Non-pigmented ciliary epithelial cell (primary cell): ENCODE measurements around the gene RPH3AL.
"Not testable (repeated sequence)": the region's sequence is repeated elsewhere in the genome, so short reads cannot be mapped to it uniquely, and the experiment has no call there.

ENCODE experiments used
- DNase-seq: peaks from one replicate; pipeline ENCODE4 v3.0.0-alpha.2; 2010; ENCODE audit warnings: low read depth

RPH3AL gene

GRCh38 chr17:237406-237955 is 115.1 kb downstream of the RPH3AL start:
- no peak for DNase-seq

GRCh38 chr17:236641-237405 is 115.8 kb downstream of the RPH3AL start:
- no peak for DNase-seq

- DNase-seq = no peak
Measured at GRCh38 chr17:235831-236640, 116.6 kb downstream of the RPH3AL start.

GRCh38 chr17:234994-235830 is 117.4 kb downstream of the RPH3AL start:
- not testable (repeated sequence) for DNase-seq

- DNase-seq = not testable (repeated sequence)
Measured at GRCh38 chr17:234163-234993, 118.2 kb downstream of the RPH3AL start.

- DNase-seq = no peak
Measured at GRCh38 chr17:233473-233941, 119.1 kb downstream of the RPH3AL start.

GRCh38 chr17:231966-232807 is 120.4 kb downstream of the RPH3AL start:
- DNase-seq = no peak

GRCh38 chr17:231191-231965 is 121.2 kb downstream of the RPH3AL start:
- no peak for DNase-seq

GRCh38 chr17:230395-230770 is 122.2 kb downstream of the RPH3AL start:
- DNase-seq = no peak

GRCh38 chr17:229709-230394 is 122.8 kb downstream of the RPH3AL start:
- DNase-seq = no peak

- DNase-seq = no peak
Measured at GRCh38 chr17:228951-229708, 123.5 kb downstream of the RPH3AL start.

- DNase-seq = no peak
Measured at GRCh38 chr17:227946-228615, 124.5 kb downstream of the RPH3AL start.

GRCh38 chr17:227078-227945 is 125.3 kb downstream of the RPH3AL start:
- no peak for DNase-seq

GRCh38 chr17:226108-227077 is 126.2 kb downstream of the RPH3AL start:
- DNase-seq = no peak

GRCh38 chr17:225551-225950 is 127.1 kb downstream of the RPH3AL start:
- no peak for DNase-seq
